T-helper 9 cell (primary cell): ENCODE measurements around the gene MAML3.

Experiments
- DNase-seq: peaks from one replicate; pipeline ENCODE4 v3.0.0-alpha.2; 2020
- total RNA-seq, 2 donors: gene quantifications; one replicate each; lab custom pipeline; 2026; lab: John Stamatoyannopoulos, UW

MAML3 gene
- total RNA-seq = 6.3 to 7.8 reads per million in 2 donors

GRCh38 chr4:140153718-140154571 lies at the start of gene MAML3:
MAML3 (minus strand) TSS chr4:140154184; CDS start chr4:140153327, 857 bp downstream.
- DNase-seq = peak; percentile 70

GRCh38 chr4:140198942-140199341 lies 45.0 kb upstream of the MAML3 start:
- DNase-seq = no peak

- no peak for DNase-seq
Observed at GRCh38 chr4:140195806-140196205, 41.8 kb upstream of the MAML3 start.

- DNase-seq = no peak
Observed at GRCh38 chr4:140189805-140190204, 35.8 kb upstream of the MAML3 start.

- no peak for DNase-seq
Observed at GRCh38 chr4:140188975-140189374, 35.0 kb upstream of the MAML3 start.

GRCh38 chr4:140187316-140187695 lies 33.3 kb upstream of the MAML3 start:
- no peak for DNase-seq

- DNase-seq = no peak
Observed at GRCh38 chr4:140186651-140187315, 32.8 kb upstream of the MAML3 start.

GRCh38 chr4:140186082-140186438 lies 32.1 kb upstream of the MAML3 start:
- no peak for DNase-seq

- DNase-seq = no peak
Observed at GRCh38 chr4:140185412-140186081, 31.6 kb upstream of the MAML3 start.

GRCh38 chr4:140183270-140183669 lies 29.3 kb upstream of the MAML3 start:
- DNase-seq = no peak

GRCh38 chr4:140180577-140180976 lies 26.6 kb upstream of the MAML3 start:
- DNase-seq = no peak

- no peak for DNase-seq
Observed at GRCh38 chr4:140176735-140177134, 22.8 kb upstream of the MAML3 start.

GRCh38 chr4:140174543-140174942 lies 20.6 kb upstream of the MAML3 start:
- no peak for DNase-seq

- no peak for DNase-seq
Observed at GRCh38 chr4:140172960-140173359, 19.0 kb upstream of the MAML3 start.

- no peak for DNase-seq
Observed at GRCh38 chr4:140170299-140170698, 16.3 kb upstream of the MAML3 start.

GRCh38 chr4:140168936-140169335 lies 15.0 kb upstream of the MAML3 start:
- DNase-seq = no peak

- no peak for DNase-seq
Observed at GRCh38 chr4:140168474-140168873, 14.5 kb upstream of the MAML3 start.

- no peak for DNase-seq
Observed at GRCh38 chr4:140163029-140163810, 9.2 kb upstream of the MAML3 start.

- no peak for DNase-seq
Observed at GRCh38 chr4:140162596-140162995, 8.6 kb upstream of the MAML3 start.

- DNase-seq = no peak
Observed at GRCh38 chr4:140158365-140159030, 4.5 kb upstream of the MAML3 start.

- DNase-seq = no peak
Observed at GRCh38 chr4:140157341-140157740, 3.4 kb upstream of the MAML3 start.

- DNase-seq = no peak
Observed at GRCh38 chr4:140156529-140157171, 2.7 kb upstream of the MAML3 start.
